Upper lobe of left lung (tissue), 6 donors: ENCODE data around the gene TOMM6. TPM values are rescaled to one million over a fixed set of nuclear protein-coding genes. Genes with fewer than 3 reads are reported as not detected.

Source experiments
- ATAC-seq, 2 donors: fragments of 200-7000 bp; cut with Tn5 transposase; one replicate each; pipeline ENCODE4 v1.9.1; 2022; ENCODE audit warnings: mild to moderate bottlenecking in 2 of 2, moderate library complexity in 2 of 2; ENCODE audit not compliant: low FRiP score in 2 of 2
- DNase-seq, 2 donors: peaks; one replicate each; pipeline ENCODE4 v3.0.0-alpha.2; 2019 to 2020
- H3K27ac ChIP-seq, 4 donors: fragments of 200-600 bp; sonication (generic); one replicate each; pipeline ENCODE4 v1.5.1; 2016 to 2019
- H3K27me3 ChIP-seq, 4 donors: fragments of 200-600 bp; sonication (generic); one replicate each; pipeline ENCODE4 v1.5.1; 2017 to 2019
- H3K36me3 ChIP-seq, 4 donors: fragments of 200-600 bp; sonication (generic); one replicate each; pipeline ENCODE4 v1.5.1; 2016 to 2019
- H3K4me1 ChIP-seq, 4 donors: fragments of 200-600 bp; sonication (generic); one replicate each; pipeline ENCODE4 v1.5.1; 2018 to 2019
- H3K4me3 ChIP-seq, 4 donors: fragments of 200-600 bp; sonication (generic); one replicate each; pipeline ENCODE4 v1.5.1; 2017 to 2019; ENCODE audit warnings: mild to moderate bottlenecking in 2 of 4, moderate library complexity in 1 of 4
- H3K9me3 ChIP-seq, 4 donors: fragments of 200-600 bp; sonication (generic); one replicate each; pipeline ENCODE4 v1.5.1; 2018 to 2019
- EP300 ChIP-seq, 4 donors: sonication (generic); formaldehyde crosslinking; IDR thresholded peaks; one replicate each; pipeline ENCODE4 v1.5.1; 2017; ENCODE audit warnings: antibody characterized with exemption in 4 of 4, control low read depth in 2 of 4
- POLR2A ChIP-seq, 4 donors: fragments of 450-650 bp; IDR thresholded peaks; one replicate each; pipeline ENCODE4 v1.5.1; 2016 to 2017; ENCODE audit warnings: antibody characterized with exemption in 4 of 4, mild to moderate bottlenecking in 2 of 4
- POLR2AphosphoS5 ChIP-seq, 2 donors: sonication (generic); formaldehyde crosslinking; IDR thresholded peaks; one replicate each; pipeline ENCODE4 v1.5.1; 2017; ENCODE audit warnings: antibody characterized with exemption in 2 of 2
- WGBS, 2 donors: methylation state at CpG; one replicate each; pipeline ENCODE4 v1.1.5; 2017 to 2018; 5-methylcytosine and 5-hydroxymethylcytosine counted together
- total RNA-seq, 6 donors: library from RNA; depleted of rRNA in 4 of 6; stranded (reverse); fragments of >200 nt in 4 of 6; gene quantifications; one replicate each; pipeline versions ENCODE4 v1.1.0 to v1.2.1, GENCODE V29; 2016 to 2021
- TF ChIP-seq, protein P1 (sequence below), 6 experiments: fragments of 450-650 bp in 4 of 6; fragments of 200-600 bp in 2 of 6; sonication (generic) in 2 of 6; IDR thresholded peaks; one replicate each; pipeline ENCODE4 v1.5.1; 2016 to 2019; ENCODE audit warnings: antibody characterized with exemption in 6 of 6
- donor health status: DM: no; HTN: no; CAD: no; lungs with moderate emphysema.
- donor health status: DM: no; HTN: yes; CAD: no; lungs with severe emphysema.

TOMM6 gene
- total RNA-seq, 6 donors from 2014 or later: 7.3 to 169 (median 96.9) TPM

DNA sequence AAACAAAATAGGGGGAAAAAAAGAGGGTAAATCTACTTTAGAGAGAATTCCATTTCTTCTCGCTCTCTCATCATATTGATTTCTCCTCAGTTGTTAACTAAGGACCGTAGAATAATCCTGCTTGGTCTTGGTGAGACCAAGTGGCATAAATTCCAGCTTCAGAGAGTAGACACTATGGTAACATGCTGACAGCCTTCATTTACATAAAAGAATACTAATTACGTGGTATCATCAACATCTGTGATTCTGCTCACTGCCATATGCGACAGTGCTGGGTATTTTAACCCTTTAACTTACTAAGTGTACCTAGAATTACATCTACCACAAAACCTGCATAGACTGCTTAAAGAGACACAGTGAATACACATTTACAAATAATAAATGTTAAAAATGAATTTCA lies 27.1 kb downstream of the TOMM6 start:
- H3K36me3 ChIP-seq: no peaks in the 10 kb centered on the region
- no peaks in the 10 kb centered on the region for H3K9me3 ChIP-seq
- H3K4me1 ChIP-seq: no peaks in the 10 kb centered on the region
- 79 to 80% methylated on average over 4 of the region's 4 CpGs for WGBS, 2 donors
- H3K27me3 ChIP-seq: no peaks in the 10 kb centered on the region
- ATAC-seq: no peak
- DNase-seq: no peak
- H3K27ac ChIP-seq: no peak overlapping the region
- TF ChIP-seq, protein P1, sequence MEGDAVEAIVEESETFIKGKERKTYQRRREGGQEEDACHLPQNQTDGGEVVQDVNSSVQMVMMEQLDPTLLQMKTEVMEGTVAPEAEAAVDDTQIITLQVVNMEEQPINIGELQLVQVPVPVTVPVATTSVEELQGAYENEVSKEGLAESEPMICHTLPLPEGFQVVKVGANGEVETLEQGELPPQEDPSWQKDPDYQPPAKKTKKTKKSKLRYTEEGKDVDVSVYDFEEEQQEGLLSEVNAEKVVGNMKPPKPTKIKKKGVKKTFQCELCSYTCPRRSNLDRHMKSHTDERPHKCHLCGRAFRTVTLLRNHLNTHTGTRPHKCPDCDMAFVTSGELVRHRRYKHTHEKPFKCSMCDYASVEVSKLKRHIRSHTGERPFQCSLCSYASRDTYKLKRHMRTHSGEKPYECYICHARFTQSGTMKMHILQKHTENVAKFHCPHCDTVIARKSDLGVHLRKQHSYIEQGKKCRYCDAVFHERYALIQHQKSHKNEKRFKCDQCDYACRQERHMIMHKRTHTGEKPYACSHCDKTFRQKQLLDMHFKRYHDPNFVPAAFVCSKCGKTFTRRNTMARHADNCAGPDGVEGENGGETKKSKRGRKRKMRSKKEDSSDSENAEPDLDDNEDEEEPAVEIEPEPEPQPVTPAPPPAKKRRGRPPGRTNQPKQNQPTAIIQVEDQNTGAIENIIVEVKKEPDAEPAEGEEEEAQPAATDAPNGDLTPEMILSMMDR (IDR thresholded peaks at IDR 0.05): no peak
- TF ChIP-seq POLR2AphosphoS5 (IDR thresholded peaks at IDR 0.05) (no peak), POLR2A (IDR thresholded peaks at IDR 0.05) (no peak), EP300 (IDR thresholded peaks at IDR 0.05) (no peak)
- no peak overlapping the region for H3K4me3 ChIP-seq

- Histone ChIP-seq H3K36me3 (no peaks in the 10 kb centered on the region), H3K4me3 (no peak overlapping the region), H3K27me3 (no peaks in the 10 kb centered on the region), H3K9me3 (no peaks in the 10 kb centered on the region), H3K4me1 (no peaks in the 10 kb centered on the region), H3K27ac (no peak overlapping the region)
- ATAC-seq (no peak), DNase-seq (peak in 1 of 2 donors; percentile 36)
- 67 to 77% methylated on average over 1 of the region's 1 CpG for WGBS, 2 donors
- TF ChIP-seq, protein P1 (IDR thresholded peaks at IDR 0.05): no peak
- no peak for TF ChIP-seq POLR2AphosphoS5 (IDR thresholded peaks at IDR 0.05)
Measured at GRCh38 chr6:41815587-41815986, 28.1 kb downstream of the TOMM6 start.

- Histone ChIP-seq H3K9me3 (no peaks in the 10 kb centered on the region), H3K4me3 (no peak overlapping the region), H3K27me3 (no peaks in the 10 kb centered on the region), H3K4me1 (no peaks in the 10 kb centered on the region), H3K36me3 (no peaks in the 10 kb centered on the region), H3K27ac (no peak overlapping the region)
- DNase-seq (no peak), ATAC-seq (no peak)
- WGBS, 2 donors: 85% methylated on average over 4 of the region's 4 CpGs
- TF ChIP-seq POLR2A (IDR thresholded peaks at IDR 0.05) (no peak), POLR2AphosphoS5 (IDR thresholded peaks at IDR 0.05) (no peak), EP300 (IDR thresholded peaks at IDR 0.05) (no peak)
- TF ChIP-seq, protein P1 (IDR thresholded peaks at IDR 0.05): no peak
Measured at GRCh38 chr6:41818271-41819054, 31.0 kb downstream of the TOMM6 start.

GRCh38 chr6:41821266-41821665 lies 33.8 kb downstream of the TOMM6 start:
- no peak for ATAC-seq
- Histone ChIP-seq H3K4me3 (no peak overlapping the region), H3K36me3 (no peaks in the 10 kb centered on the region), H3K27ac (no peak overlapping the region), H3K9me3 (no peaks in the 10 kb centered on the region), H3K4me1 (peaks cover 0 to 6% (median 0%) of the 10 kb centered on the region in 4 donors), H3K27me3 (no peaks in the 10 kb centered on the region)
- WGBS, 2 donors: 68 to 80% methylated on average over 4 of the region's 4 CpGs
- TF ChIP-seq POLR2A (IDR thresholded peaks at IDR 0.05): no peak
- no peak for TF ChIP-seq POLR2AphosphoS5 (IDR thresholded peaks at IDR 0.05)
- TF ChIP-seq, protein P1 (IDR thresholded peaks at IDR 0.05): no peak
- no peak for TF ChIP-seq EP300 (IDR thresholded peaks at IDR 0.05)
- no peak for DNase-seq

- H3K9me3 ChIP-seq: no peaks in the 10 kb centered on the region
- H3K27ac ChIP-seq: no peak overlapping the region
- DNase-seq (no peak), ATAC-seq (no peak)
- H3K4me1 ChIP-seq: peaks cover 0 to 6% (median 0%) of the 10 kb centered on the region in 4 donors
- no peak overlapping the region for H3K4me3 ChIP-seq
- no peaks in the 10 kb centered on the region for H3K27me3 ChIP-seq
- H3K36me3 ChIP-seq: no peaks in the 10 kb centered on the region
- TF ChIP-seq, protein P1 (IDR thresholded peaks at IDR 0.05): no peak
- TF ChIP-seq POLR2A (IDR thresholded peaks at IDR 0.05): no peak
- TF ChIP-seq POLR2AphosphoS5 (IDR thresholded peaks at IDR 0.05): no peak
- no peak for TF ChIP-seq EP300 (IDR thresholded peaks at IDR 0.05)
- 100% methylated on average over 1 of the region's 1 CpG for WGBS, 2 donors
Measured at GRCh38 chr6:41822021-41822420, 34.5 kb downstream of the TOMM6 start.
